ENCODE results near the gene FCRLB. TPM values are rescaled to one million over a fixed set of nuclear protein-coding genes. Genes with fewer than 3 reads are reported as not detected.
"Not testable (repeated sequence)": the region's sequence is repeated elsewhere in the genome, so short reads cannot be mapped to it uniquely, and the experiment has no call there.

FCRLB gene
- total and polyA plus RNA-seq, 7 donors = 0.06 to 0.58 (median 0.19) TPM; not detected in 1

DNA sequence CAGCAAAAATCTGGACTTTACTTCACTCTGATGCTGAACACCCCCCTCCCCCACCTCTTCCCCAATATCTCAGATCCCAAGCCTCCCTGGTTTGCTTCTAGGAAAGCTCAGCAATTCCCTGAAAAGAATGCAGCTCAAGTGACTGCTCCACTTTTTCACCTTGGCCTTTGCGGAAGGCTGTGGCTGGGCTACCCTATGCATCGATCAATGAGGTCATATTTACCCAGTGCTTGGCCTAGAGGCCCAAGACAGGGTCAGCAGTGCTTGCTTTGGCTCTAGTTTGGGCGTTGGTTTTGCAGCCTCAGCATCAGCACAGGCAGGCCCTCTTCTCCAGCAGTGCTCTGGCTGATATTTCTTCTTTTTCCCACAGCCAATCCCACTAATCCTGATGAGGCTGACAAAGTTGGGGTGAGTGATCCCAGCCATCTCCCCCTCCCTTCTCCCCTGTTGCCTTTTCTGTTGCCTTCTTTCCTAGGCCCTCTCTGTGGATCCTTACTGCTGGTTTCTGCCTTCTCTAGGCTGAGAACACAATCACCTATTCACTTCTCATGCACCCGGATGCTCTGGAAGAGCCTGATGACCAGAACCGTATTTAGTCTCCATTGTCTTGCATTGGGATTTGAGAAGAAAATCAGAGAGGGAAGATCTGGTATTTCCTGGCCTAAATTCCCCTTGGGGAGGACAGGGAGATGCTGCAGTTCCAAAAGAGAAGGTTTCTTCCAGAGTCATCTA lies 44.2 kb upstream of the FCRLB start:
- no peak overlapping the region for H3K4me3 ChIP-seq
- H3K4me1 ChIP-seq = no peaks in the 10 kb centered on the region
- TF ChIP-seq, protein P1, sequence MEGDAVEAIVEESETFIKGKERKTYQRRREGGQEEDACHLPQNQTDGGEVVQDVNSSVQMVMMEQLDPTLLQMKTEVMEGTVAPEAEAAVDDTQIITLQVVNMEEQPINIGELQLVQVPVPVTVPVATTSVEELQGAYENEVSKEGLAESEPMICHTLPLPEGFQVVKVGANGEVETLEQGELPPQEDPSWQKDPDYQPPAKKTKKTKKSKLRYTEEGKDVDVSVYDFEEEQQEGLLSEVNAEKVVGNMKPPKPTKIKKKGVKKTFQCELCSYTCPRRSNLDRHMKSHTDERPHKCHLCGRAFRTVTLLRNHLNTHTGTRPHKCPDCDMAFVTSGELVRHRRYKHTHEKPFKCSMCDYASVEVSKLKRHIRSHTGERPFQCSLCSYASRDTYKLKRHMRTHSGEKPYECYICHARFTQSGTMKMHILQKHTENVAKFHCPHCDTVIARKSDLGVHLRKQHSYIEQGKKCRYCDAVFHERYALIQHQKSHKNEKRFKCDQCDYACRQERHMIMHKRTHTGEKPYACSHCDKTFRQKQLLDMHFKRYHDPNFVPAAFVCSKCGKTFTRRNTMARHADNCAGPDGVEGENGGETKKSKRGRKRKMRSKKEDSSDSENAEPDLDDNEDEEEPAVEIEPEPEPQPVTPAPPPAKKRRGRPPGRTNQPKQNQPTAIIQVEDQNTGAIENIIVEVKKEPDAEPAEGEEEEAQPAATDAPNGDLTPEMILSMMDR (IDR thresholded peaks at IDR 0.05) = no peak
- DNase-seq (no peak), ATAC-seq (no peak)
- no peak overlapping the region for H3K27ac ChIP-seq
- 69 to 77% (median 73%) methylated on average over 5 of the region's 5 CpGs for WGBS, 3 donors
- H3K36me3 ChIP-seq (ENCODE audit: insufficient read depth in 1 of 2, low read depth in 1 of 2) = no peaks in the 10 kb centered on the region
- no peaks in the 10 kb centered on the region for H3K9me3 ChIP-seq
- peaks cover 0 to 7% (median 0%) of the 10 kb centered on the region in 3 donors for H3K27me3 ChIP-seq (ENCODE audit: insufficient read depth in 3 of 3, low read length in 2 of 3)
- intact Hi-C loops (cut with DNase I) = no loop called here

DNA sequence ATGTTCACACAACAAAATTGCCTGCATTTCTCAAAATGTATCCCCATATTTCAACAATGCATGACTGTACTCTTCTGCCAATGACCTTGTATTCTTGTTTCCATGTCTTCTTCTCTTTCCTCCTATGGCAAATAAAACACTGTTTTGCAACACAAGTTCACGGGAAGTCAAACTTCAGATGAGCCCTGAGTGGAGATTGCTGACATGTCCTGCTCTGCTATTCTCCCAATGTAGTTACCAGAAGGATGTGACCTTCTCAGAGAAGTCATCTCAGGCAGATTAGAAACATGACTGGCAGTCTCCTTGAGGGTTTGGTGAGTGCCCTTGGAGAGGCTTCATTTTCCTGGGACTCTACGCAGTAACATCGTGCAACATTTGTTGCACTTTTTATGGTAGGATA lies 42.8 kb upstream of the FCRLB start:
- WGBS, 3 donors = 77 to 80% (median 80%) methylated on average over 3 of the region's 3 CpGs
- Histone ChIP-seq H3K4me3 (no peak overlapping the region), H3K27ac (no peak overlapping the region), H3K4me1 (no peaks in the 10 kb centered on the region), H3K36me3 (ENCODE audit: insufficient read depth in 1 of 2, low read depth in 1 of 2) (no peaks in the 10 kb centered on the region), H3K27me3 (ENCODE audit: insufficient read depth in 3 of 3, low read length in 2 of 3) (peaks cover 0 to 11% (median 0%) of the 10 kb centered on the region in 3 donors), H3K9me3 (no peaks in the 10 kb centered on the region)
- intact Hi-C loops (cut with DNase I) = no loop called here
- DNase-seq (no peak), ATAC-seq (no peak)
- TF ChIP-seq, protein P1 (IDR thresholded peaks at IDR 0.05) = no peak

DNA sequence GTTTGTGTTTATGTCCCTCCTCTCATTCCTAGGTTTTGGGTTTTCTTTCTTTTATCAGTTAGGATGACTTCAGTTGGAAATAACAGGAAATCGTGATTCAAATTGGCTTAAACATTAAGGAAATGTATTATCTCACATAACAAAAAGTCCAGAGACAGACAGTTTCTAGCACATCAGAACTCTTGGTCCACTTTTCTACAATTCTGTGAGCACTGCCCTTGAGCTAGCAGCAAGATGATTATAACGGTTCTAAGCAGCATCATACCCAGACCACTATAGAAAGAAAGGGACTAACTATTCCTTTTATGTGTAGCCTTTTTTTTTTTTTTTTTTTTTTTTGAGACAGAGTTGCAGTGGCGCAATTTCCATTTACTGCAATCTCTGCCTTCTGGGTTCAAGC lies 39.5 kb upstream of the FCRLB start:
- intact Hi-C loops (cut with DNase I) = no loop called here
- Histone ChIP-seq H3K27me3 (ENCODE audit: insufficient read depth in 3 of 3, low read length in 2 of 3) (peaks cover 0 to 15% (median 2%) of the 10 kb centered on the region in 3 donors), H3K4me3 (no peak overlapping the region), H3K27ac (no peak overlapping the region), H3K4me1 (no peaks in the 10 kb centered on the region), H3K9me3 (no peaks in the 10 kb centered on the region), H3K36me3 (ENCODE audit: insufficient read depth in 1 of 2, low read depth in 1 of 2) (no peaks in the 10 kb centered on the region)
- no peak for ATAC-seq
- WGBS, 3 donors = 78 to 87% (median 82%) methylated on average over 3 of the region's 3 CpGs
- TF ChIP-seq, protein P1 (IDR thresholded peaks at IDR 0.05) = no peak
- no peak for DNase-seq

DNA sequence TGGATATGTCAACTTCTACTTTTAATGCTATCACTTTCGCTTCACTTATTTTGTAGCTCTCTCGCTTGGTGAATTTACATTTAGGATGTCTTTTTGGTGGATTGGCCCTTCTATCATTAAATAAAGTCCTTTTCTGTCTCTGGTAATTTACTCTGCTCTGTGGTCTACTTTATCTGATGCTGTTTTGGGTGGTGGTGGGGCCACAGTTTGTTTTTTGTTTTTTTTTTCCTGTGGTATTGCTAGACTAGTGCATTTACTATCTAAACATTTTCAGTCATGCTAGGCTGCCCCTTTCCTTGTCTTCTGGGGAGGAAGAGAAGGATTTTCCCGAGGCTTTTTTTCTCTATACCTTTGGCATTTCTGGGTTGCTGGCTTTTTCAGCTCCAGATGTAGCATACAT lies 32.4 kb upstream of the FCRLB start:
- TF ChIP-seq, protein P1 (IDR thresholded peaks at IDR 0.05) = no peak
- ATAC-seq = no peak
- Histone ChIP-seq H3K27me3 (ENCODE audit: insufficient read depth in 3 of 3, low read length in 2 of 3) (peaks cover 0 to 11% (median 2%) of the 10 kb centered on the region in 3 donors), H3K4me1 (no peaks in the 10 kb centered on the region), H3K27ac (no peak overlapping the region), H3K9me3 (no peaks in the 10 kb centered on the region), H3K4me3 (no peak overlapping the region), H3K36me3 (ENCODE audit: insufficient read depth in 1 of 2, low read depth in 1 of 2) (no peaks in the 10 kb centered on the region)
- intact Hi-C loops (cut with DNase I) = no loop called here
- DNase-seq = no peak
- WGBS, 3 donors = 74 to 78% (median 75%) methylated on average over 3 of the region's 3 CpGs

- TF ChIP-seq, protein P1 (IDR thresholded peaks at IDR 0.05) = no peak
- DNase-seq (no peak), ATAC-seq (no peak)
- H3K4me1 ChIP-seq = no peaks in the 10 kb centered on the region
- H3K4me3 ChIP-seq = no peak overlapping the region
- peaks cover 0 to 11% (median 0%) of the 10 kb centered on the region in 3 donors for H3K27me3 ChIP-seq (ENCODE audit: insufficient read depth in 3 of 3, low read length in 2 of 3)
- no peaks in the 10 kb centered on the region for H3K9me3 ChIP-seq
- intact Hi-C loops (cut with DNase I) = no loop called here
- WGBS, 3 donors = 56 to 64% (median 59%) methylated on average over 3 of the region's 3 CpGs
- no peaks in the 10 kb centered on the region for H3K36me3 ChIP-seq (ENCODE audit: insufficient read depth in 1 of 2, low read depth in 1 of 2)
- H3K27ac ChIP-seq = no peak overlapping the region
Measured at GRCh38 chr1:161691846-161692245, 29.5 kb upstream of the FCRLB start.

- H3K27me3 ChIP-seq (ENCODE audit: insufficient read depth in 3 of 3, low read length in 2 of 3); H3K4me3 ChIP-seq; intact Hi-C loops (cut with DNase I); H3K36me3 ChIP-seq (ENCODE audit: insufficient read depth in 1 of 2, low read depth in 1 of 2); H3K4me1 ChIP-seq; H3K9me3 ChIP-seq; ATAC-seq; H3K27ac ChIP-seq; DNase-seq: not testable (repeated sequence)
- WGBS, 3 donors = 81 to 89% (median 86%) methylated on average over 14 of the region's 14 CpGs
Measured at GRCh38 chr1:161693020-161693712, 28.2 kb upstream of the FCRLB start.

DNA sequence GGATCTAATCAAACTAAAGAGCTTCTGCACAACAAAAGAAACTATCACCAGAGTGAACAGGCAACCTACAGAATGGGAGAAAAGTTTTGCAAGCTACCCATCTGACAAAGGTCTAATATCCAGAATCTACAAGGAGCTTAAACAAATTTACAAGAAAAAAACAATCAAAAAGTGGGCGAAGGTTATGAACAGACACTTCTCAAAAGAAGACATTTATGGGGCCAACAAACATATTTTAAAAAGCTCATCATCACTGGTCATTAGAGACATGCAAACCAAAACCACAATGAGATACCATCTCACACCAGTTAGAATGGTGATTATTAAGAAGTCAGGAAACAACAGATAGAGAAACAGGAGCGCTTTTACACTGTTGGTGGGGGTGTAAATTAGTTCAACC lies 23.0 kb upstream of the FCRLB start:
- intact Hi-C loops (cut with DNase I); H3K27me3 ChIP-seq (ENCODE audit: insufficient read depth in 3 of 3, low read length in 2 of 3): not testable (repeated sequence)
- 87 to 93% (median 89%) methylated on average over 2 of the region's 2 CpGs for WGBS, 3 donors

More for the DNA sequence above, 23.0 kb upstream of the FCRLB start:
- H3K4me1 ChIP-seq; H3K4me3 ChIP-seq; H3K27ac ChIP-seq; DNase-seq; H3K36me3 ChIP-seq (ENCODE audit: insufficient read depth in 1 of 2, low read depth in 1 of 2); ATAC-seq; H3K9me3 ChIP-seq: not testable (repeated sequence)
